ENCODE data around the gene MAML1.

The MAML1 gene

GRCh38 chr5:179820483-179821297 is 88.1 kb downstream of the MAML1 start, which contains the start of gene SQSTM1:
Gene SQSTM1, plus strand, starts transcription at chr5:179820905. Its CDS starts 32 bp downstream, at chr5:179820937.
- Histone ChIP-seq H3K4me1 (ENCODE audit: control insufficient read depth in 1 of 2, insufficient read depth in 2 of 2, low read length in 2 of 2) (peaks cover 22 to 74% of the 10 kb centered on the region in 2 donors), H3K9me3 (ENCODE audit: control insufficient read depth in 1 of 2, low read length in 2 of 2) (no peaks in the 10 kb centered on the region)

GRCh38 chr5:179821298-179822058 is 88.9 kb downstream of the MAML1 start:
- H3K27ac ChIP-seq (ENCODE audit: low read length), result peak overlapping the region; percentile 89
- H3K9me3 ChIP-seq (ENCODE audit: control insufficient read depth in 1 of 2, low read length in 2 of 2), result no peaks in the 10 kb centered on the region
- H3K36me3 ChIP-seq (ENCODE audit: control insufficient read depth in 1 of 2, insufficient read depth in 2 of 2, low read length in 2 of 2), result peaks cover 38 to 70% of the 10 kb centered on the region in 2 donors
- H3K4me3 ChIP-seq (ENCODE audit: low read depth in 1 of 2, low read length in 2 of 2), result peak overlapping the region; percentile 58 to 91
- H3K4me1 ChIP-seq (ENCODE audit: control insufficient read depth in 1 of 2, insufficient read depth in 2 of 2, low read length in 2 of 2), result peaks cover 22 to 76% of the 10 kb centered on the region in 2 donors
- no peaks in the 10 kb centered on the region for H3K27me3 ChIP-seq (ENCODE audit: low read depth, low read length)

More at GRCh38 chr5:179820483-179821297, 88.1 kb downstream of the MAML1 start, which contains the start of gene SQSTM1:
- Histone ChIP-seq H3K36me3 (ENCODE audit: control insufficient read depth in 1 of 2, insufficient read depth in 2 of 2, low read length in 2 of 2) (peaks cover 32 to 62% of the 10 kb centered on the region in 2 donors), H3K4me3 (ENCODE audit: low read depth in 1 of 2, low read length in 2 of 2) (peak within 1 kb of the TSS; percentile 58 to 91), H3K27ac (ENCODE audit: low read length) (peak within 1 kb of the TSS; percentile 97), H3K27me3 (ENCODE audit: low read depth, low read length) (no peaks in the 10 kb centered on the region)

DNA sequence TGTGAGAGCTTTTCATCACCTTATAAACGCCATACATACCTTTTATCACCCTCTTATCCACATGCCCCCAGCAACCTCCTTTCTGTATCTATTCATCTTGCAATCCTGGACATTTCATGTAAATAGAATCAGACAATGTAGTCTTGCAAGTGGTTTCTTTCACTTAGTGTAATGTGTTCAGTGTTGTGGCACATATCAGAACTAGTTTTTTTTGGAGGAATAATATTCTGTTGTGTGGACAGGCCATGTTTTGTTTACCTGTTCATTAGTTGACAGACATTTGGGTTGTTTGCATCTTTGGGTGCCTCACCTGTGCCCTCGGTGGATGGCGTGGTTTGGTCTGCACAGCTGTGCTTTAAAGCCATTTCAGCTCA is 89.4 kb downstream of the MAML1 start:
- Histone ChIP-seq H3K36me3 (ENCODE audit: control insufficient read depth in 1 of 2, insufficient read depth in 2 of 2, low read length in 2 of 2) (peaks cover 44 to 76% of the 10 kb centered on the region in 2 donors), H3K27ac (ENCODE audit: low read length) (peak overlapping the region; percentile 89), H3K9me3 (ENCODE audit: control insufficient read depth in 1 of 2, low read length in 2 of 2) (no peaks in the 10 kb centered on the region), H3K27me3 (ENCODE audit: low read depth, low read length) (no peaks in the 10 kb centered on the region), H3K4me3 (ENCODE audit: low read depth in 1 of 2, low read length in 2 of 2) (peak overlapping the region; percentile 58 to 91), H3K4me1 (ENCODE audit: control insufficient read depth in 1 of 2, insufficient read depth in 2 of 2, low read length in 2 of 2) (peaks cover 25 to 74% of the 10 kb centered on the region in 2 donors)

GRCh38 chr5:179822444-179822990 is 89.9 kb downstream of the MAML1 start:
- Histone ChIP-seq H3K9me3 (ENCODE audit: control insufficient read depth in 1 of 2, low read length in 2 of 2) (no peaks in the 10 kb centered on the region), H3K27ac (ENCODE audit: low read length) (peak overlapping the region; percentile 89), H3K4me3 (ENCODE audit: low read depth in 1 of 2, low read length in 2 of 2) (peak overlapping the region; percentile 58 to 91), H3K4me1 (ENCODE audit: control insufficient read depth in 1 of 2, insufficient read depth in 2 of 2, low read length in 2 of 2) (peaks cover 25 to 70% of the 10 kb centered on the region in 2 donors), H3K36me3 (ENCODE audit: control insufficient read depth in 1 of 2, insufficient read depth in 2 of 2, low read length in 2 of 2) (peaks cover 47 to 80% of the 10 kb centered on the region in 2 donors), H3K27me3 (ENCODE audit: low read depth, low read length) (no peaks in the 10 kb centered on the region)

- no peaks in the 10 kb centered on the region for H3K9me3 ChIP-seq (ENCODE audit: control insufficient read depth in 1 of 2, low read length in 2 of 2)
- peaks cover 59 to 94% of the 10 kb centered on the region in 2 donors for H3K36me3 ChIP-seq (ENCODE audit: control insufficient read depth in 1 of 2, insufficient read depth in 2 of 2, low read length in 2 of 2)
- peaks cover 25 to 57% of the 10 kb centered on the region in 2 donors for H3K4me1 ChIP-seq (ENCODE audit: control insufficient read depth in 1 of 2, insufficient read depth in 2 of 2, low read length in 2 of 2)
- H3K4me3 ChIP-seq (ENCODE audit: low read depth in 1 of 2, low read length in 2 of 2), result peak overlapping the region in 1 of 2 donors; percentile 91
- no peaks in the 10 kb centered on the region for H3K27me3 ChIP-seq (ENCODE audit: low read depth, low read length)
- no peak overlapping the region for H3K27ac ChIP-seq (ENCODE audit: low read length)
Measured at GRCh38 chr5:179823937-179824744, 91.5 kb downstream of the MAML1 start.

- Histone ChIP-seq H3K27me3 (ENCODE audit: low read depth, low read length) (no peaks in the 10 kb centered on the region), H3K4me1 (ENCODE audit: control insufficient read depth in 1 of 2, insufficient read depth in 2 of 2, low read length in 2 of 2) (peaks cover 21 to 52% of the 10 kb centered on the region in 2 donors), H3K4me3 (ENCODE audit: low read depth in 1 of 2, low read length in 2 of 2) (peak overlapping the region in 1 of 2 donors; percentile 91), H3K36me3 (ENCODE audit: control insufficient read depth in 1 of 2, insufficient read depth in 2 of 2, low read length in 2 of 2) (peaks cover 65 to 94% of the 10 kb centered on the region in 2 donors), H3K27ac (ENCODE audit: low read length) (no peak overlapping the region), H3K9me3 (ENCODE audit: control insufficient read depth in 1 of 2, low read length in 2 of 2) (no peaks in the 10 kb centered on the region)
Measured at GRCh38 chr5:179824745-179825112, 92.1 kb downstream of the MAML1 start.

GRCh38 chr5:179825655-179826182 is 93.1 kb downstream of the MAML1 start:
- no peaks in the 10 kb centered on the region for H3K27me3 ChIP-seq (ENCODE audit: low read depth, low read length)
- H3K4me3 ChIP-seq (ENCODE audit: low read depth in 1 of 2, low read length in 2 of 2), result no peak overlapping the region
- H3K4me1 ChIP-seq (ENCODE audit: control insufficient read depth in 1 of 2, insufficient read depth in 2 of 2, low read length in 2 of 2), result peaks cover 14 to 43% of the 10 kb centered on the region in 2 donors
- H3K27ac ChIP-seq (ENCODE audit: low read length), result no peak overlapping the region
- H3K9me3 ChIP-seq (ENCODE audit: control insufficient read depth in 1 of 2, low read length in 2 of 2), result no peaks in the 10 kb centered on the region
- H3K36me3 ChIP-seq (ENCODE audit: control insufficient read depth in 1 of 2, insufficient read depth in 2 of 2, low read length in 2 of 2), result peaks cover 71 to 95% of the 10 kb centered on the region in 2 donors

Data from muscle layer of duodenum (tissue), 2 donors.